HCT116 (cell line): ENCODE results near the gene ACSM6. TPM values are rescaled to one million over a fixed set of nuclear protein-coding genes. Genes with fewer than 3 reads are reported as not detected.

Experiments used
- ATAC-seq: fragments of 200-7000 bp; cut with Tn5 transposase; 2 replicates; pipeline ENCODE4 v1.9.1; 2020; ENCODE audit warnings: mild to moderate bottlenecking, moderate library complexity
- BruUV-seq: library from RNA; stranded (reverse); fragments of 400-500 nt; replicated peaks from 2 replicates; lab custom pipeline; 2021; lab: Mats Ljungman, UMichigan
- CTCF ChIA-PET: fragments of 300-600 bp; sonication (Branson Sonifier 250); formaldehyde crosslinking; loops from one replicate; lab custom pipeline; 2021; ENCODE audit warnings: antibody characterized with exemption; lab: Charles Lee
- POLR2A ChIA-PET: fragments of 300-600, 350-600 bp; sonication (Branson Sonifier 250); formaldehyde crosslinking; loops from one replicate; lab custom pipeline; 2021; ENCODE audit warnings: antibody characterized with exemption; lab: Charles Lee
- RAD21 ChIA-PET, 2 experiments: fragments of 300-600 bp; sonication (Branson Sonifier 250); formaldehyde crosslinking; loops; one replicate each; lab custom pipeline; 2023; ENCODE audit warnings: low total read pairs in 2 of 2; ENCODE audit not compliant: uncharacterized antibody in 2 of 2, unreplicated experiment in 2 of 2, low non-redundant PET in 1 of 2; lab: Charles Lee
- DNase-seq: peaks from one replicate; pipeline ENCODE4 v3.0.0-alpha.2; 2010; ENCODE audit warnings: low read depth, low spot score
- H2AFZ ChIP-seq: fragments of 200-600 bp; shearing (Covaris generic), sonication (generic); 2 replicates; pipeline ENCODE4 v1.6.1; 2017; ENCODE audit warnings: low read depth, mixed run types, mixed read lengths, antibody characterized with exemption, low read length; ENCODE audit not compliant: poor library complexity, severe bottlenecking
- H3K27ac ChIP-seq: 2 replicates; pipeline ENCODE4 v1.5.1; 2012; ENCODE audit warnings: low read depth, low read length
- H3K27me3 ChIP-seq: fragments of 200-600 bp; sonication (generic); 2 replicates; pipeline ENCODE4 v1.6.1; 2016; ENCODE audit warnings: mixed run types, low read length, mixed read lengths; ENCODE audit not compliant: insufficient read depth
- H3K36me3 ChIP-seq, 2 experiments: fragments of 200-500 bp in 1 of 2; fragments of 200-600 bp in 1 of 2; sonication (Bioruptor generic) in 1 of 2; sonication (generic) in 1 of 2; 2 replicates each; pipeline versions ENCODE4 v1.5.1 to v1.6.1; 2014 to 2016; ENCODE audit warnings: low read length in 2 of 2, inconsistent platforms in 1 of 2, mixed read lengths in 1 of 2, mixed run types in 1 of 2; ENCODE audit not compliant: insufficient read depth in 2 of 2, control insufficient read depth in 1 of 2
- H3K4me1 ChIP-seq, 2 experiments: fragments of 200-600 bp in 1 of 2; sonication (generic) in 1 of 2; 2 replicates each; pipeline versions ENCODE4 v1.5.1 to v1.6.1; 2012 to 2017; ENCODE audit warnings: low read length in 2 of 2, inconsistent platforms in 1 of 2, mild to moderate bottlenecking in 1 of 2, mixed read lengths in 1 of 2, mixed run types in 1 of 2, moderate library complexity in 1 of 2; ENCODE audit not compliant: insufficient read depth in 2 of 2, control insufficient read depth in 1 of 2
- H3K4me2 ChIP-seq: fragments of 200-600 bp; sonication (generic); 2 replicates; pipeline ENCODE4 v1.6.1; 2017; ENCODE audit warnings: mixed run types, low read length, mixed read lengths
- H3K4me3 ChIP-seq, 2 experiments: fragments of 200-600 bp in 1 of 2; sonication (generic) in 1 of 2; replicated peaks in 1 of 2; 2 replicates each; pipeline ENCODE4 v1.5.1; 2011 to 2016; ENCODE audit warnings: low read length in 2 of 2, control low read depth in 1 of 2, low read depth in 1 of 2, mild to moderate bottlenecking in 1 of 2, mixed read lengths in 1 of 2, mixed run types in 1 of 2
- H3K79me2 ChIP-seq: fragments of 200-600 bp; sonication (generic); 2 replicates; pipeline ENCODE4 v1.6.1; 2017; ENCODE audit warnings: mild to moderate bottlenecking, mixed run types, low read length, moderate library complexity, mixed read lengths; ENCODE audit not compliant: insufficient read depth
- H3K9ac ChIP-seq: fragments of 200-600 bp; sonication (generic); 2 replicates; pipeline ENCODE4 v1.6.1; 2016; ENCODE audit warnings: low read length, mixed read lengths
- H3K9me2 ChIP-seq: fragments of 200-600 bp; sonication (generic), shearing (Covaris generic); 2 replicates; pipeline ENCODE4 v1.6.1; 2017; ENCODE audit warnings: mixed run types, mild to moderate bottlenecking, moderate library complexity; ENCODE audit not compliant: insufficient read depth
- H3K9me3 ChIP-seq, 2 experiments: fragments of 200-500 bp in 1 of 2; fragments of 200-600 bp in 1 of 2; sonication (Bioruptor generic) in 1 of 2; sonication (generic) in 1 of 2; 2 replicates each; pipeline ENCODE4 v1.6.1; 2014 to 2017; ENCODE audit warnings: low read length in 2 of 2, mixed read lengths in 2 of 2, inconsistent platforms in 1 of 2, low read depth in 1 of 2, mild to moderate bottlenecking in 1 of 2, mixed run types in 1 of 2, moderate library complexity in 1 of 2; ENCODE audit not compliant: control insufficient read depth in 1 of 2, insufficient read depth in 1 of 2
- H4K20me1 ChIP-seq: fragments of 200-600 bp; sonication (generic), shearing (Covaris generic); 2 replicates; pipeline ENCODE4 v1.6.1; 2017; ENCODE audit warnings: mixed run types, mild to moderate bottlenecking, moderate library complexity; ENCODE audit not compliant: insufficient read depth
- ATF3 ChIP-seq: IDR thresholded peaks from 2 replicates; pipeline ENCODE4 v1.6.1; 2012
- CBX3 ChIP-seq: IDR thresholded peaks from 2 replicates; pipeline ENCODE4 v1.6.1; 2012; ENCODE audit warnings: low read depth
- CEBPB ChIP-seq: IDR thresholded peaks from 2 replicates; pipeline ENCODE4 v1.6.1; 2012; ENCODE audit warnings: low read depth
- EGR1 ChIP-seq: IDR thresholded peaks from 2 replicates; pipeline ENCODE4 v1.6.1; 2012; ENCODE audit warnings: low read depth
- EZH2 ChIP-seq: fragments of 200-600 bp; sonication (generic); IDR thresholded peaks from 2 replicates; pipeline ENCODE4 v1.6.1; 2017; ENCODE audit warnings: antibody characterized with exemption, mixed run types
- EZH2phosphoT487 ChIP-seq: fragments of 200-600 bp; IDR thresholded peaks from 2 replicates; pipeline ENCODE4 v1.6.1; 2018; ENCODE audit warnings: antibody characterized with exemption, borderline replicate concordance
- FOSL1 ChIP-seq: IDR thresholded peaks from 2 replicates; pipeline ENCODE4 v1.6.1; 2012; ENCODE audit warnings: low read depth
- JUND ChIP-seq: IDR thresholded peaks from 2 replicates; pipeline ENCODE4 v1.6.1; 2012
- MAX ChIP-seq: IDR thresholded peaks from 2 replicates; pipeline ENCODE4 v1.6.1; 2012
- POLR2A ChIP-seq: IDR thresholded peaks from 2 replicates; pipeline ENCODE4 v1.7.0; 2011; ENCODE audit warnings: borderline replicate concordance; ENCODE audit not compliant: insufficient read depth, insufficient read length; ENCODE audit errors: extremely low read depth
- POLR2AphosphoS5 ChIP-seq: IDR thresholded peaks from 2 replicates; pipeline ENCODE4 v1.6.1; 2011; ENCODE audit warnings: mild to moderate bottlenecking, low read depth, low read length, moderate library complexity
- RAD21 ChIP-seq: IDR thresholded peaks from 2 replicates; pipeline ENCODE4 v1.6.1; 2012; ENCODE audit warnings: low read depth, mild to moderate bottlenecking
- REST ChIP-seq: IDR thresholded peaks from 2 replicates; pipeline ENCODE4 v1.6.1; 2012; ENCODE audit warnings: low read depth
- SIN3A ChIP-seq: IDR thresholded peaks from 2 replicates; pipeline ENCODE4 v1.6.1; 2012; ENCODE audit warnings: low read depth
- SP1 ChIP-seq: IDR thresholded peaks from 2 replicates; pipeline ENCODE4 v1.6.1; 2012; ENCODE audit warnings: low read depth
- ZFX ChIP-seq: fragments of 450-650 bp; IDR thresholded peaks from 2 replicates; pipeline ENCODE4 v1.6.1; 2017
- ZNF274 ChIP-seq: fragments of 200-500 bp; sonication (Bioruptor generic); IDR thresholded peaks from 2 replicates; pipeline ENCODE4 v1.6.1; 2014; ENCODE audit warnings: mild to moderate bottlenecking, low read depth, low read length, inconsistent platforms
- intact Hi-C: fragments of 100-400 bp; cut with micrococcal nuclease; formaldehyde crosslinking; loops from 2 replicates; pipeline ENCODE4 v1.10.0; 2022
- total RNA-seq: library from RNA; stranded (reverse); gene quantifications from one replicate; pipeline ENCODE4 v1.2.1, GENCODE V29; 2021; ENCODE audit not compliant: unreplicated experiment

The ACSM6 gene
- total RNA-seq, 1 experiment from 2014 or later, result not detected

- TF ChIP-seq EGR1 (no peak), POLR2A (no peak), POLR2AphosphoS5 (no peak)
Measured at GRCh38 chr10:95169522-95169921, 24.5 kb upstream of the ACSM6 start (continued).

GRCh38 chr10:95170790-95171189 is 23.2 kb upstream of the ACSM6 start:
- intact Hi-C loops, result no loop called here
- no peak overlapping the region for H3K27ac ChIP-seq
- H3K9ac ChIP-seq, result no peak overlapping the region
- no peak overlapping the region for H2AFZ ChIP-seq
- no peaks in the 10 kb centered on the region for H3K4me1 ChIP-seq
- TF ChIP-seq CEBPB (no peak), FOSL1 (no peak), ZNF274 (no peak), EZH2 (no peak), SP1 (no peak), CBX3 (no peak), EGR1 (no peak), POLR2AphosphoS5 (no peak), POLR2A (no peak)
- no peaks in the 10 kb centered on the region for H3K9me2 ChIP-seq
- ChIA-PET RAD21 (no interaction called here), POLR2A (no interaction called here), CTCF (no interaction called here)
- no peaks in the 10 kb centered on the region for H4K20me1 ChIP-seq
- ATAC-seq (no peak), DNase-seq (no peak)
- no peaks in the 10 kb centered on the region for H3K9me3 ChIP-seq
- H3K79me2 ChIP-seq, result no peaks in the 10 kb centered on the region
- no peak overlapping the region for H3K4me3 ChIP-seq
- no peak overlapping the region for H3K4me2 ChIP-seq
- no peaks in the 10 kb centered on the region for H3K27me3 ChIP-seq
- BruUV-seq, result no TSS peak
- no peaks in the 10 kb centered on the region for H3K36me3 ChIP-seq

GRCh38 chr10:95171336-95171735 is 22.7 kb upstream of the ACSM6 start:
- no TSS peak for BruUV-seq
- intact Hi-C loops, result no loop called here
- H3K9me2 ChIP-seq, result no peaks in the 10 kb centered on the region
- H3K27me3 ChIP-seq, result no peaks in the 10 kb centered on the region
- DNase-seq (no peak), ATAC-seq (no peak)
- H3K4me2 ChIP-seq, result no peak overlapping the region
- no peak overlapping the region for H3K9ac ChIP-seq
- no peak overlapping the region for H2AFZ ChIP-seq
- H4K20me1 ChIP-seq, result no peaks in the 10 kb centered on the region
- ChIA-PET CTCF (no interaction called here), POLR2A (no interaction called here), RAD21 (no interaction called here)
- H3K79me2 ChIP-seq, result no peaks in the 10 kb centered on the region
- no peaks in the 10 kb centered on the region for H3K9me3 ChIP-seq
- H3K36me3 ChIP-seq, result no peaks in the 10 kb centered on the region
- no peak overlapping the region for H3K4me3 ChIP-seq
- no peaks in the 10 kb centered on the region for H3K4me1 ChIP-seq
- H3K27ac ChIP-seq, result no peak overlapping the region
- TF ChIP-seq EZH2phosphoT487 (no peak), REST (no peak), SIN3A (no peak), CBX3 (no peak), POLR2AphosphoS5 (no peak), JUND (no peak), ZNF274 (no peak), FOSL1 (no peak), CEBPB (no peak), POLR2A (no peak), EGR1 (no peak), MAX (no peak), RAD21 (no peak), ZFX (no peak), ATF3 (no peak)
